C4-2B (cell line): ENCODE data around the gene LRRC49.

Source experiments
- ZFX ChIP-seq: fragments of 450-650 bp; IDR thresholded peaks from 2 replicates; pipeline ENCODE4 v1.6.1; 2017
- TF ChIP-seq, protein P1 (sequence below): fragments of 450-650 bp; conservative IDR thresholded peaks from 2 replicates; pipeline ENCODE4 v1.5.1; 2017; ENCODE audit warnings: mild to moderate bottlenecking

GRCh38 chr15:71043373-71043772 lies 150.7 kb downstream of the LRRC49 start:
- TF ChIP-seq, protein P1, sequence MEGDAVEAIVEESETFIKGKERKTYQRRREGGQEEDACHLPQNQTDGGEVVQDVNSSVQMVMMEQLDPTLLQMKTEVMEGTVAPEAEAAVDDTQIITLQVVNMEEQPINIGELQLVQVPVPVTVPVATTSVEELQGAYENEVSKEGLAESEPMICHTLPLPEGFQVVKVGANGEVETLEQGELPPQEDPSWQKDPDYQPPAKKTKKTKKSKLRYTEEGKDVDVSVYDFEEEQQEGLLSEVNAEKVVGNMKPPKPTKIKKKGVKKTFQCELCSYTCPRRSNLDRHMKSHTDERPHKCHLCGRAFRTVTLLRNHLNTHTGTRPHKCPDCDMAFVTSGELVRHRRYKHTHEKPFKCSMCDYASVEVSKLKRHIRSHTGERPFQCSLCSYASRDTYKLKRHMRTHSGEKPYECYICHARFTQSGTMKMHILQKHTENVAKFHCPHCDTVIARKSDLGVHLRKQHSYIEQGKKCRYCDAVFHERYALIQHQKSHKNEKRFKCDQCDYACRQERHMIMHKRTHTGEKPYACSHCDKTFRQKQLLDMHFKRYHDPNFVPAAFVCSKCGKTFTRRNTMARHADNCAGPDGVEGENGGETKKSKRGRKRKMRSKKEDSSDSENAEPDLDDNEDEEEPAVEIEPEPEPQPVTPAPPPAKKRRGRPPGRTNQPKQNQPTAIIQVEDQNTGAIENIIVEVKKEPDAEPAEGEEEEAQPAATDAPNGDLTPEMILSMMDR, result no peak
- TF ChIP-seq ZFX, result no peak
